GM12878 (cell line): Measurements from ENCODE around the gene NAA15. TPM values are rescaled to one million over a fixed set of nuclear protein-coding genes. Genes with fewer than 3 reads are reported as not detected.
A peak's percentile ranks its signal among the peaks of the same experiment; 100 is the strongest.

Experiments used
- ATAC-seq: fragments of 200-7000 bp; cut with Tn5 transposase; 3 replicates; pipeline ENCODE4 v1.9.1; 2020; ENCODE audit warnings: mild to moderate bottlenecking, moderate library complexity
- BruUV-seq: library from RNA; stranded (reverse); fragments of 400-500 nt; replicated peaks from 2 replicates; lab custom pipeline; 2021; lab: Mats Ljungman, UMichigan
- CTCF ChIA-PET: fragments of 300-600 bp; sonication (Branson Sonifier 250); formaldehyde crosslinking; extraction: SDS; loops from one replicate; lab custom pipeline; 2021; ENCODE audit warnings: inconsistent platforms; lab: Yijun Ruan, JAX
- POLR2A ChIA-PET: fragments of 350-600 bp; formaldehyde crosslinking; extraction: SDS; loops from one replicate; lab custom pipeline; 2021; ENCODE audit warnings: inconsistent platforms; lab: Charles Lee
- RAD21 ChIA-PET: fragments of 300-600 bp; sonication (Branson Sonifier 250); formaldehyde crosslinking; loops from one replicate; lab custom pipeline; 2023; ENCODE audit warnings: antibody characterized with exemption; ENCODE audit not compliant: unreplicated experiment; lab: Charles Lee
- SMC1A ChIA-PET: fragments of 300-600 bp; sonication (Branson Sonifier 250); formaldehyde crosslinking; loops from one replicate; lab custom pipeline; 2023; ENCODE audit not compliant: unreplicated experiment, uncharacterized antibody; lab: Charles Lee
- DNase-seq: peaks from one replicate; pipeline ENCODE4 v3.0.0-alpha.2; 2011; ENCODE audit warnings: low read depth, low spot score
- FAIRE-seq: peaks from 3 replicates; lab custom pipeline; 2011; peaks lifted over from hg19 to GRCh38; lab: Jason Lieb, UNC
- H2AFZ ChIP-seq: 2 replicates; pipeline ENCODE4 v1.6.0; 2011; ENCODE audit warnings: low read depth, low read length, control low read depth; ENCODE audit not compliant: control insufficient read depth
- H3K27ac ChIP-seq: 2 replicates; pipeline ENCODE4 v1.5.1; 2011; ENCODE audit warnings: control low read depth; ENCODE audit not compliant: control insufficient read depth, insufficient read depth
- H3K27me3 ChIP-seq, 2 experiments: replicated peaks in 1 of 2; 2 replicates each; pipeline versions ENCODE4 v1.6.0 to v1.6.1; 2011; ENCODE audit warnings: low read length in 1 of 2; ENCODE audit not compliant: control insufficient read depth in 2 of 2, insufficient read depth in 2 of 2
- H3K36me3 ChIP-seq, 2 experiments: 2 replicates each; pipeline ENCODE4 v1.5.1; 2011; ENCODE audit warnings: low read length in 1 of 2; ENCODE audit not compliant: control insufficient read depth in 2 of 2, insufficient read depth in 2 of 2
- H3K4me1 ChIP-seq: 2 replicates; pipeline ENCODE4 v1.6.1; 2011; ENCODE audit warnings: mild to moderate bottlenecking, low read length, moderate library complexity, mixed read lengths; ENCODE audit not compliant: control insufficient read depth, insufficient read depth
- H3K4me2 ChIP-seq: 2 replicates; pipeline ENCODE4 v1.6.0; 2011; ENCODE audit warnings: control low read depth; ENCODE audit not compliant: control insufficient read depth, insufficient read depth
- H3K4me3 ChIP-seq: fragments of 200-600 bp; sonication (generic); 2 replicates; pipeline ENCODE4 v1.5.1; 2016
- H3K79me2 ChIP-seq: 2 replicates; pipeline ENCODE4 v1.6.0; 2011; ENCODE audit warnings: low read length; ENCODE audit not compliant: control insufficient read depth, insufficient read depth
- H3K9ac ChIP-seq: 2 replicates; pipeline ENCODE4 v1.8.0; 2011; ENCODE audit warnings: low read length, control low read depth, mixed read lengths; ENCODE audit not compliant: control insufficient read depth, insufficient read depth
- H3K9me3 ChIP-seq: replicated peaks from 3 replicates; pipeline ENCODE4 v1.5.1; 2011; ENCODE audit warnings: mild to moderate bottlenecking, low read length; ENCODE audit not compliant: control insufficient read depth, insufficient read depth
- H4K20me1 ChIP-seq: 2 replicates; pipeline ENCODE4 v1.6.0; 2011; ENCODE audit not compliant: control insufficient read depth, insufficient read depth
- BMI1 ChIP-seq: fragments of 450-650 bp; IDR thresholded peaks from 2 replicates; pipeline ENCODE4 v1.6.1; 2016; ENCODE audit warnings: mild to moderate bottlenecking, moderate library complexity, borderline replicate concordance
- CBX3 ChIP-seq: fragments of 200-600 bp; sonication (generic); IDR thresholded peaks from 2 replicates; pipeline ENCODE4 v1.6.1; 2016; ENCODE audit warnings: low read depth, borderline replicate concordance
- EGR1 ChIP-seq, 2 experiments: IDR thresholded peaks; 1 replicate in 1 of 2; 2 replicates in 1 of 2; pipeline ENCODE4 v1.6.1; 2011 to 2012; ENCODE audit warnings: low read depth in 2 of 2, low read length in 2 of 2, borderline replicate concordance in 1 of 2, mild to moderate bottlenecking in 1 of 2, moderate library complexity in 1 of 2
- EZH2 ChIP-seq: IDR thresholded peaks from 2 replicates; pipeline ENCODE4 v1.6.1; 2012; ENCODE audit warnings: low read depth, mild to moderate bottlenecking, control low read depth, inconsistent platforms, low read length, borderline replicate concordance; ENCODE audit not compliant: control insufficient read depth
- GABPA ChIP-seq: IDR thresholded peaks from 2 replicates; pipeline ENCODE4 v1.6.1; 2014; ENCODE audit warnings: antibody characterized with exemption, low read depth, mild to moderate bottlenecking, inconsistent platforms
- GATAD2B ChIP-seq: fragments of 450-650 bp; conservative IDR thresholded peaks from 2 replicates; pipeline ENCODE4 v1.6.1; 2017; ENCODE audit warnings: low read depth, mild to moderate bottlenecking, moderate library complexity
- IRF5 ChIP-seq: fragments of 450-650 bp; IDR thresholded peaks from 2 replicates; pipeline ENCODE4 v1.6.1; 2017; ENCODE audit warnings: borderline replicate concordance
- KAT2A ChIP-seq: conservative IDR thresholded peaks from 2 replicates; pipeline ENCODE4 v1.6.1; 2011; ENCODE audit warnings: low read depth, low read length; ENCODE audit not compliant: control insufficient read depth
- MAX ChIP-seq: IDR thresholded peaks from 2 replicates; pipeline ENCODE4 v1.6.1; 2012; ENCODE audit warnings: low read depth, low read length, improper control_type of control experiment
- NFIC ChIP-seq: IDR thresholded peaks from 2 replicates; pipeline ENCODE4 v1.6.1; 2012; ENCODE audit warnings: low read depth, mild to moderate bottlenecking, inconsistent platforms, low read length, moderate library complexity
- NRF1 ChIP-seq: conservative IDR thresholded peaks from 2 replicates; pipeline ENCODE4 v1.6.1; 2011; ENCODE audit warnings: mild to moderate bottlenecking, low read depth, low read length, improper control_type of control experiment
- RAD51 ChIP-seq: fragments of 450-650 bp; IDR thresholded peaks from 2 replicates; pipeline ENCODE4 v1.6.1; 2016; ENCODE audit warnings: moderate library complexity, mild to moderate bottlenecking, inconsistent platforms
- STAT3 ChIP-seq: IDR thresholded peaks from 2 replicates; pipeline ENCODE4 v1.6.1; 2011; ENCODE audit warnings: low read depth, low read length, improper control_type of control experiment
- TAF1 ChIP-seq: IDR thresholded peaks from 2 replicates; pipeline ENCODE4 v1.6.1; 2011; ENCODE audit warnings: mild to moderate bottlenecking, low read depth, low read length, borderline replicate concordance
- TARDBP ChIP-seq: IDR thresholded peaks from 2 replicates; pipeline ENCODE4 v1.6.1; 2016; ENCODE audit warnings: borderline replicate concordance
- TCF12 ChIP-seq: IDR thresholded peaks from 2 replicates; pipeline ENCODE4 v1.6.1; 2011; ENCODE audit warnings: low read depth, mild to moderate bottlenecking, low read length
- ZBED1 ChIP-seq: IDR thresholded peaks from 2 replicates; pipeline ENCODE4 v1.6.1; 2016; ENCODE audit warnings: borderline replicate concordance
- ZNF217 ChIP-seq: fragments of 450-650 bp; IDR thresholded peaks from 2 replicates; pipeline ENCODE4 v1.6.1; 2017; ENCODE audit warnings: antibody characterized with exemption, mild to moderate bottlenecking
- WGBS: methylation state at CpG from one replicate; pipeline ENCODE4 v1.1.6; 2016; ENCODE audit warnings: low lambda C conversion rate; ENCODE audit not compliant: insufficient replicate concordance, insufficient coverage; ENCODE audit errors: missing lambda C conversion rate; 5-methylcytosine and 5-hydroxymethylcytosine counted together
- in situ Hi-C: fragments of 300-500 bp; cut with MboI; formaldehyde crosslinking; loops from 9 replicates; pipeline ENCODE4 v1.14.3; 2018; ENCODE audit warnings: mixed read lengths
- intact Hi-C: fragments of 100-400 bp; cut with micrococcal nuclease; formaldehyde crosslinking; loops from one replicate; pipeline ENCODE4 v1.14.2; 2022; ENCODE audit not compliant: unreplicated experiment
- polyA plus RNA-seq, 11 experiments: library from polyadenylated mRNA; depleted of rRNA in 4 of 11; unstranded in 6 of 11; stranded (reverse) in 5 of 11; fragments of >200 nt; fragmentation: Nextera tagmentation in 4 of 11; fragmentation: Illumina TruSeq in 1 of 11; extraction: Ambion mirVana in 4 of 11; extraction: Trizol in 1 of 11; gene quantifications; 1 replicate in 1 of 11; 2 replicates in 10 of 11; pipeline versions ENCODE4 v1.2.1 to v1.2.3, GENCODE V29; 2011 to 2016; ENCODE audit warnings: inconsistent platforms in 2 of 11, missing spikeins in 2 of 11, low read depth in 1 of 11
- total RNA-seq, 4 experiments: library from RNA; depleted of rRNA in 3 of 4; stranded (reverse); fragments of >200 nt in 3 of 4; fragmentation: Illumina TruSeq in 1 of 4; extraction: Trizol in 1 of 4; gene quantifications; 2 replicates each; pipeline versions ENCODE4 v1.2.1 to v1.2.3, GENCODE V29; 2013 to 2021

The NAA15 gene
- total and polyA plus RNA-seq, 10 of the 15 experiments (the other 5 are each of a cell fraction or from before 2014, with no cell fraction given) = 24.3 to 93.1 (median 51.9) TPM

DNA sequence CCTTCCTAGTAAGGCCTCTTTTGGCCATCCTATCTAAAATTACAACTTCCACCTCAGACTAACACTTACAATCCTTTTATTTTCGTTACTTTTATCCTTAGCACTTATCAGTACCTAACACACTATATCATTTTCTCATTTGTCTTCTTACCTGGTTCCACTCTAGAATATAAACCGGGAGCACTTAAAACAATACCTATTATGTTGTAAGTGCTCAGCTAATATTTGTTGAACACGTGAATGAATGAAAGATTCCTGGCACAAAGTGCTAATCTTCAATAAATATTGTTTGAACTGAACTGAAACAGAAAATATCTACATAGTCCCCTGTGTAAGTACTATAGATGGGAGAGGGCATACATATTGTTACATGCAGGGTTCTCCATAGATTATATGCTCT is 35.7 kb upstream of the NAA15 start (continued):
- TF ChIP-seq RAD51 (no peak), TARDBP (no peak), IRF5 (no peak), STAT3 (no peak)

DNA sequence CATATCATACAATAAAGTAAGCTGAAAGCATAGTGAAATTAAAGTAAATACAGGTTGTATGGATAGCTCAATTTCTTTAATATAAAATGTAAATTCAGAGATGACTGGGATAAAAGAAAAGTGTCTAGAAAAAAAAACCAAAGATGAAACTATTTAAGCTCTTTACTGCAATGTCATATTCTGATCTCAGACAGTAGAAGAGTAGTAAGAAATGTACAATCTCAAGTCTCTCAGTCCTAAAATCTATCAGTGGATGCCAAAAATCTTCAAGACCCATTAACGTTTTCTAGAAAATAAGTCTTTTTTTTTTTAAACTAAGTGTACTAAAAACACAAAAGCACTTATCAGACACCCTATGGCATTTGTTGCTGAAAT is 35.1 kb upstream of the NAA15 start:
- no peak overlapping the region for H3K27ac ChIP-seq

More for the DNA sequence above, 35.1 kb upstream of the NAA15 start:
- no TSS peak for BruUV-seq
- Histone ChIP-seq H4K20me1 (no peaks in the 10 kb centered on the region), H3K9ac (no peak overlapping the region), H3K4me2 (peak overlapping the region; percentile 68), H3K79me2 (no peaks in the 10 kb centered on the region)
- RAD21 ChIA-PET = interaction anchor here (1.0 to 4.4 kb wide), 2 partner anchors 12 to 30 kb away, joined by 3 to 22 read pairs; no protein-coding TSS in a partner anchor
- FAIRE-seq = no peak
- TF ChIP-seq CBX3 (no peak), NRF1 (no peak), MAX (no peak), BMI1 (no peak), ZNF217 (no peak), TARDBP (no peak), GABPA (no peak), KAT2A (no peak), TCF12 (no peak), GATAD2B (no peak), EGR1 (IDR thresholded peaks at IDR 0.05; ENCODE audit: borderline replicate concordance in 1 of 2, low read depth in 2 of 2, low read length in 2 of 2) (no peak), ZBED1 (no peak), TAF1 (no peak), EZH2 (no peak), NFIC (no peak)
- TF ChIP-seq, all 136 proteins: peak for 0
- H2AFZ ChIP-seq = no peak overlapping the region
- DNase-seq (no peak), ATAC-seq (no peak)
- WGBS = 0% methylated on average over 1 of the region's 1 CpG
- no peaks in the 10 kb centered on the region for H3K27me3 ChIP-seq
- H3K4me1 ChIP-seq = peaks cover 19% of the 10 kb centered on the region
- H3K9me3 ChIP-seq = no peaks in the 10 kb centered on the region
- SMC1A ChIA-PET = interaction anchor here (0.9 to 2.2 kb wide), 11 partner anchors 10 to 169 kb away, joined by 3 to 9 read pairs (median 3); no protein-coding TSS in a partner anchor
- intact Hi-C loops (loop anchor here (2.0 to 5.0 kb wide), 2 partner anchors 29 to 39 kb away; no protein-coding TSS in a partner anchor), in situ Hi-C loops (no loop called here)
- no peak overlapping the region; the same call in 1 of the 2 replicates for H3K4me3 ChIP-seq
- POLR2A ChIA-PET = interaction anchor here (0.7 to 1.2 kb wide), 3 partner anchors 27 to 31 kb away, joined by 3 to 4 read pairs (median 3); no protein-coding TSS in a partner anchor
- H3K36me3 ChIP-seq = no peaks in the 10 kb centered on the region
- CTCF ChIA-PET = interaction anchor here (0.8 to 3.1 kb wide), 9 partner anchors 10 to 246 kb away, joined by 3 to 16 read pairs (median 4); partner anchors contain the start of gene NAA15
